ENCODE data around the gene FBXL20.

The FBXL20 gene

DNA sequence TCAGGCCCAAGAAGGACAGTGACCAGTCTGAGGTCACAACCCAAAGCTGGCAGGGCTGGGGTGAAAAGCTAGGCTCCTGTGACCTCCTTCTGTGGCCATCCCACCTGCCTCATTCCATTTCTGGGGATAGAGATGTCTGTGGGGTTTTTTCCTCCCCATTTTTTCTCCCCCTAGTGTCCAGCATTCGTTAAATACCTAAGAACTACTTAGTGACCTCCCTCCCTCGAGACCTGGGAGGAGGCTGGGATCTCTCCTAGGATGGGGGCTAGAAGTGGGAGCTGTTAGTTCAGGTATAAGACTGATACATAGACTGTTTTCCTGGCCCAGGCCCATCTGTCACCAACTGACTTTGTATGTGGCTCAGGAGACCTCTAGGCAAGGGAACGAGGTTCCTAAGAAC lies 155.2 kb downstream of the FBXL20 start:
- DNase-seq = no peak

DNA sequence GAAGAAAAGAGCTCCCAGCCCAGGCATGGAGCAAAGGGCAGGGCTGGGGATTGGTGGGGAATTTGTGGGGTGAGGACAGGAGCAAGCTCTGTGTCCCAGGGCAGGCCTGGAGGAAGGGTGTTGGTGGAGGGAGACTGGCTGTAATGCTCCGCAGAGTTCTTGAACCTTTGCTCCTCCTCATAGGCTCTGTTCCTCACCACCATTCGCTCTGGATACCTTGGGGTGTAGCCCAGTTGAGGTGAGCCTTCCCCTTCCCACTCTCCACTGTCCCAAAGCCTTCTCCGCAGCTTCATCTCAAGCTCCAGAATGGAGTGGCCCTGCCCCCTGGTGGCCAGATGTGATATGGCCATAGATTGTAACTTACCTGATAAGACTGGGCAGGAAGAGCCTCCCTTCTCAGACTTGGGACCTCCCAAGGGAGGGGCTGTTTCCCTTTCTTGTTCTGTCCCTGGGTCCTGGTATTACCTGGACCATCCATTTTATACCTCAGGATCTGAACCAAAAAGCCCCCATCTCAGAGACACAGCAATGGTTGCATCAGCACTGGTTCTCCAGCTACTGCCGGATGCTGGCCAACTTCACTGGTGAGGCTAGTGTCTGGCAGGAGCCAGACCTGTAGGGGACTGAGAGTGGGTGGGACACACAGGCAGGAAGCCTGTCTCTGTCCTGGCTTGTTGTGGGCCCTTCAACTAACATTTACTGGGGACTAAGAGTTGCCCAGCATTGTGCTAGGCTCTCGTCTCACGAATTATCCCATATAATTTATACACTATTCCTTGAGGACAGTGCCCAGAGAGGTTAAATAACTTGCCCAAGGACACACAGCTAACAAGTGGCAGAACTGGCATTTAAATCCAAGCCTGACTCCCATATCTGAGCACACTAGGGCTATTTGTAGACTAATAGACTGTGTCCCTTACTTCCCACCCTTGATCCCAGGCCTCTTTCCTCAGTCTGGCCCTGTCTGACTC lies 156.5 kb downstream of the FBXL20 start:
- peak; percentile 75 for DNase-seq

DNA sequence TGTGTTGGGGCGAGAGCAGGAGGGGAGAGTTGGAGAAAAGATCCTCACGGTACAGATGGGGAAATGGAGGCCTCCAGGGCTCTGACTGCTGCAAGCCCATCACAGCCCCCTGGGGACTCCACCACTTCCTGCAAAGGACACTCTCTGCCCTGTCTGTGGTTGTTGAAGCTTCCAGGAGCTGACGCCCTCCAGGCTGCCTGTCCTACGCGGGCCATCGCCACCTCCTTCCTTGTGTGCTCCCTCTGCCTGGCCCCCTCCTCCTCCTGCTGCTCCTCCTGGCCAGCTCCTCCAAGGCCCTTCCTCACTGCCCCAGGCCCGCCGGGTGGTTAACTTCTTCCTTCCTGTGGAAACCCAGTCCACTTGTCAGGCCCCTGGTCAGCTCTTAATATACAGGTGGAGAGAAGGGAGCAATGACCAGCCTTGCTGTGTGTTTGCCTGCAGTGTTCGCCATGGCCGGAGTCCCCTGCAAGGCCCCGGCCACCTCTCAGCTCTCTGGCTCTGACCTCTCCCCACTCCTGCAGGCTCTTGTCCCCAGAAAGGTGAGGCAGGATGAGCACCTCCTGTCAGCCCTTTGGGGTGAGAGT lies 157.3 kb downstream of the FBXL20 start:
- peak; percentile 57 for DNase-seq

DNA sequence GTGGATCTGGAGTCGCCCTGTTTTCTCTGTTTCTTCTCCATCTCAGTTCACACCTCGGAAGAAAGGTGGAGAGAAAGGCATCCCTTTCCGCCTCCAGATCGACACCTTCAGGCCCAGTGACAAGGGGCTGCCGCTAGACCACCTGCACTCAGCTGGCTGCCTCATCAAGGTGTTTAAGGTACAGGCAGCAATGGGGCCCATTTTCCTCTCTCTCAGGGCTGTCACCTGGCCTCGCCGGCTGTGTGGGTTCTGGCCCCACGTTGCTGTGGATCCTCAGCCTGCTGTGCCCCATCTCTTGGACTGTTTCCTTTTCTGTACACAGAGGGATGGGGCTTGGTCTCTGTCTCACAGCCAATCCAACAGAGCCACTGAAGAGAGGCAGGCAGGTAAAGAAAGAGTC lies 158.3 kb downstream of the FBXL20 start:
- DNase-seq = no peak

DNA sequence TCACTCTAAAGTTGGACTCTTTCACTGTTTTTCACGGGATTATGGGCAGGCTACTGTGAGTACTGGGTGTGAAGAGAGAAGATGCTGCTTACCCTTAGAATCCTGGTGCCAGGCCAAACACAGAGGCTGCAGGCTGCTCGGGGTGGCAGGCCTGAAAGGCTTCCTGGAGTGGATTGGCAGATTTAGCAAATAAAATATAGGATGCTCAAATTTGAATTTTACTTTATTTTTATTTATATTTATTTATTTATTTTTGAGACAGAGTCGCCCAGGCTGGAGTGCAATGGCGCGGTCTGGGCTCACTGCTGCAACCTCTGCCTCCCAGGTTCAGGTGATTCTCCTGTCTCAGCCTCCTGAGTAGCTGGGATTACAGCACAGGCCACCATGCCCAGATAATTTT lies 160.8 kb downstream of the FBXL20 start:
- no peak for DNase-seq

DNA sequence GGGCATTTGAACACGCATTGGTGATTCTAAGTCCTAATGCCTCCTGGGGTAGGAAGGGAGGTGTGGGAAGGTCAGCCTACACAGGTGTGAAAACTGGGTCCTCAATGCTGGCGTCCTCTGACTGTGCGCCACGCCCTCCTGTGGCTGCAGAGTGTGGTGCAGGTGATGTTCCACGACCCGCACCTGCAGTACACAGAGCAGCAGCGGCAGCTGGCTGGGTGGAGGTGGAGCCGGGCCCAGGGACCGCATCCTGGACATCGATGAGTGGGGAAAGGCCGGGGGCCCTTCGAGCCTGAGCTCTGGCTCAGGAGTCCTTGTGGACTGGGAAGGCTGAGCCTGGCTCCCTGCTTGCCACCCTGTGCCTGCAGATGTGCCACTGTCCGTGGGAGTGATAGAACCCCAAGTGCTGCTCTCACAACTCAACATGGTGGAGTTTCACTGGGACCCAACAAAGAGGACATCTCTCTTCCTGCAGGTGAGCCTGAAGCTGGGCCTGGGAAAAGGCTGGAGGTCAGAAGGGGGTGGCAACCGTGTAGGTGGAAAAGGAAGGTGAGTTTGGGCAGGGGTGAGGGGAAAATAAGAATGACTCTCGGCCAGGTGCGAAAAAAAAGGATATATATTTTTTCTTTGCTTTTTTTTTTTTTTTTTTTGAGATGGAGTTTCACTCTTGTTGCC lies 161.6 kb downstream of the FBXL20 start:
- DNase-seq = no peak

DNA sequence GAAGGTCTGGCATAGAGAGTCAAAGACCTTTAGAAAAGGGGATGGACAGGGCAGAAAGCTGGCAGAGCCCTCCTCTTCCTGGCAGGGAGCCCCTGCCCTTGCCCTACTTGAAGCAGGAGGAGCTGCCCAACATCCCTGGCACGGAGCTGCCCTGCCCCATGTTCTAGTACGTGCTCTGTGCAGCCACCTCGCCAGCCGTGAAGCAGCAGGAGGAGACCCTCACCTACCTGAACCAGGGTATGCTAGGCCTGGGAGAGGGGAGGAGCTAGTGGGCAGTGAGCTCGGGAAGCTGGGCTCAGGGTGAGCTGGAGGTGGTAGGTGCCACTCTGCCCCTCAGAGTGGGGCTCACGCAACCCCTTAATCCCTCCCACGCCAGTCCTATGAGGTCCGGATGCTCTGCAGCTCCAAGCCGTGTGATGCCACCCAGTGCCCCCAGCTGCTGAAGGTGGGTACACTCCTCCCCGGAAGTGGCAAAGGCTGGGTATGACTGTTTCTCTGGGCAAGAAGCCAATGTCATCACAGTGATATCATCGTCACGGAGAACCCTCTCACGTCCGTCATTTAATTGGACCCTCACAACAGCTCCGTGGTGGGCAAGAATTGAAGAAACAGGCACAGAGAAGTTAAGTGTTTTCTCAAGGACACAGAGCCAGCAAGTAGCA lies 163.0 kb downstream of the FBXL20 start:
- DNase-seq = peak; percentile 42

DNA sequence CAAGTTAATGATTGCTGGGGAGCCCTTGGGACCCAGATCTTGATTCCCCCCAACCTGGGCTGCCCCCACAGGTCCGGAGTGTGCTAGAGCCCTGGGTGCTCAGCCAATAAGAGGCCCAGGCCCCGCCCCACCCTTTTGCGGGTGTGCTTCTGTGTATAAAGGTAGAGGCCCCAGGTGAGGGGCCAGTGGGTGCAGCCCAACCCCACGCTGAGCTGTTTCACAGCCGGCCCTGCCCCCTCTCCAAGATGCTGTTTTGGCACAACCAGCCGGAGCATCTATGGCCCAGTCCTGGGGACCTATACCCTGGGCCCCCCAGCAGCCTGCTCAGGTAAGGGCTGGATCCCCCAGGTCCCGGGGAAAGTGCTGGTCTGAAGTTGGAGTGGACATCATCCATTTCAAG lies 163.8 kb downstream of the FBXL20 start:
- DNase-seq = no peak

DNA sequence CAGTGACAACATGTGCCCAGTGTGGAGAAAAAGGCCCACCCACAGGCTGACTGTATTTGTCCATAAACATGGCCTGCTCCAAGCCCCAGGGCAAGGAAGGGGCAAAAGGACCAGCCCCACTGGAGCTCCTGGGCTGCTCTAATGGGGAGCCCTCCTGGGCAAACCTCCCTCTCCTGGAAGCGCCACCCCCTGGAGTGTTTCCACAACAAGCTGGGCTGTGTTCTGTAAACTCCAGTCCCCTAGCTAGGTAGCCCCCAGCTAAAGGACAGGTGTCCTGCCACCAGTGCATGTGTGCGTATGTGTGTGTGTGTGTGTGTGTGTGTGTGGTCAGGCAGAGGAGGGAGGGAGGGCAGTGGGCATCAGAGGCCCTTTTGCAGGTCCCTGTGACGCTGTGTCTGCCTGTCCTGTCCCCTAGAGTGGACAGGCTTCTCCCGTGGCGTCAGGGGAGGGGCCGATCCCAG lies 164.4 kb downstream of the FBXL20 start:
- no peak for DNase-seq

DNA sequence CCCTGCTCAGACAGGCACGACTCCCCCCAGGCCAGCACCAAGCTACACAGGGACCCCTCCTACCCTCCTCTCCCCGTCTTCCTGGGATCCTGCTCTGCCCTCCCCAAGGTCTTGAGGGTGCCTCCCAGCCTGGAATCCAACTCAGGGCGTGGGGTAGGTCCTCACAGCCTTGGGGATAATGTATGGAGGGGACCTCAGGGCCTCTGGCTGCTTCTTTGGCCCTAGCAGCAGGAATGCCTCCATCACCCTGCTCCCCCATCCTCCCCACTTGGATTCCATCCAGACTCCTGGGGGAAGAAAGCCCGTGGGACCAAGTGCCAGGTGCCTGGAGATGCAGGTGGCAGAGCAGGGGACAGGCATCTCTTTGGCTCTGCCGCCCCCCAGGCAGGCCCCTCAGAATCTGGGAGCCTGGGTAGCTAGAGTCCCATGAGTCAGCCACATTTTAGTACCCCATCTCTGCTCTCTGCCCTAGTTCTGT lies 164.9 kb downstream of the FBXL20 start:
- no peak for DNase-seq

DNA sequence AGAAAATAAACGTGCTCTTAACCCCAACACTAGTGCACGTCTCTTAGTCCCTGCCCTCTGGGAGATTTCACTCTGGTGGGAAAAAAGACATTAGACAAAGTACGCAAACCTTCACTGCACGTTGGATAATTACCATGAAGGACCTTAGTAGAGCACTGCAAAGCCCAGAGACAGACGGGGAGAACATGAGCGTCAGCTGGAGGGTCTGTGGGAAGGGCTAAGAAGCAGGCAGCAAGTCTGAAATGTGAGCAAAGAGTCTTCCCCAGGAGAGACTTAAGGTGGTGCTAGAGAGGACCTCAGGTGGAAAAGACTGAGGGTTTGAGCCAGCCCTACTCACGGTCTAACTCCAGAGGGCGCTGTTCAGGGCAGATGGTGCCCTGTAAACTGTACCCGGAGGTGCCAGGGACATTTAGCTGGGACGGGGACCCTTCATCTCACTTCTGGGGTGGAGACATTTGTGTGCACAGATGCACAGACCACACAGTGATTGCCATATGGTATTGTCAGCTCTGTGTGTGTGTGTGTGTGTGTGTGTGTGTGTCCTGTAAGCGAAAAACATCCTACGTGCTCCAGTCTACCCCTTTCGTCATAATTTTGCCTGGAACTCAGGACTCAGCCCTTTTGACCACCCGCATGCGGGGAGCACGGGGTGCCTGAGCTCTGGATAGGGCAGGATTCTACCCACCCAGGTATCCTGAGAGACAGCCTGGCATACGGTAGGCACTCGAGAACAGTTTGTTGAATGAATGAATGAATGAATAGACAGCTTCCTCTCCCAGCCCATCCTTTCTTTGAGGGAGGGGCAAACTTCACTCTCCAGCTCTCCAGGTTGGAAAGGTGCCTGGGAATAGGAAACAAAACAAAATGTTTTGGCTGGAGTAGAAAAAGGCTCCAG lies 165.6 kb downstream of the FBXL20 start:
- DNase-seq = peak; percentile 60

DNA sequence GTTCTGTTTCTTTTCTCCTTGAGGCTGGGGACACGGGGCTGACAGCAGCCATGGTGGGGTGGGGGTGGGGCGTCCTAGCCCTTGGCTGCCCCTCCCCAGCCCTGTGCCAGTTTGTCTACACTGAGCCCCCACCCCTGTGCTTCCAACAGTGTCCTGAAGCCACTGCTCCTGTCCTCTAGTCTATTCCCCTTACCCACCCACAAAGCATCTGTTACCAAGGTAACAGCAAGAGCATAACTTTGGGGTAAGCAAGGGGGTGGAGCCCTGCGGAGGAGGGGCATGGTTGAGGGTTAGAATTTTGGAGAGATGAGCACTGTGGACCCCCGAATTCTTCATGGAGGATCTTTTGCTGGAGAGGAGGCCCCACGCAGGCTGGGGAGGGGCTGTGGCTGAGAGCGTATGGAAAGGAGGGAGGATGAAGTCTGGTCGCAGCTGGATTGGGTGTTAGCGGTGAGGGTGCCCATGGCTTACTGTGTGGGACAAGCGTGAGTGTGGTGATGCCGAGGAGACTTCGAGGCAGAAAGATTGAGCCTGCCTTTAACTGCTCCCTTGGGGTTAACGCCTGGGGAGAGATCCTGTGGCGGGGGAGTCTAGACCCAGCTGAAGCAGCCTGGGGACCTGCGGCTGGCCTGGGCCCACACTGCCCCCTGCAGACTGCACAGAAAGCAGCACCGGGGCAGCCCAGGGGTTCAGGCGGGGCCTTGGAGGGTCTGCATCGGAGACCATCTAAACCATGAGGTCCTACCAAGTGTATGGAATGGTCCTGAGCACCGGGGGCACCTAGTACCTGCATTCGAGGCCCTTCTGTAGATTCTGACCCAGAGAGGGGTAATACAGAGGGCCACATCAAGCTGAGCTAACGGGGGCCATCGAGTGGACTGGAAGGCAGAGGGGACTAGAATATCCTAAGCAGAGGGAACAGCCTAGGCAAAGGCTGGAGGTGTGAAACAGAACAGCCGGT lies 169.6 kb downstream of the FBXL20 start:
- peak; percentile 60 for DNase-seq

DNA sequence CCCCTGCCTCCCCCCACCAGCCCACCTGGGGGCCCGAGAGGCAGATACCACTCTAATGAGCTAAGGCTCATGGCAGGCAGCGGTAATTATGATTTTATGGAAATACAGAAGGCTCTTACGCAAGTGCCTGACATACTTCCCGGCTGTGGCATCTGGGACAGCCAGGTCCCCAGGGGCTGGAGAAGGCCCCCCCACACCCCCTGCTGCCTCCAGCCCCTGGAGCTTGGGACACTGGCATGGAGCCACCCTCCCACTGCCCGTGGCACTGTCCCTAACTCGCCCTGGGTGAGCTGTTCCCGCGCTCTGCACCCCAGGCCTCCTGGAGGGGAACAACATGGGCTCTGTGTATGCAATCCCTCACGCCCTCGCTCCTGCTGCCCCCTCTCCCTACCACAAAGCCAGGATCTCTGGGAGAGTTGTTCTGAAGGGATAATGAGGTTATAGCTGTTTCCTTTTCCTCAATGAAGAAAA lies 170.3 kb downstream of the FBXL20 start:
- DNase-seq = peak; percentile 16

DNA sequence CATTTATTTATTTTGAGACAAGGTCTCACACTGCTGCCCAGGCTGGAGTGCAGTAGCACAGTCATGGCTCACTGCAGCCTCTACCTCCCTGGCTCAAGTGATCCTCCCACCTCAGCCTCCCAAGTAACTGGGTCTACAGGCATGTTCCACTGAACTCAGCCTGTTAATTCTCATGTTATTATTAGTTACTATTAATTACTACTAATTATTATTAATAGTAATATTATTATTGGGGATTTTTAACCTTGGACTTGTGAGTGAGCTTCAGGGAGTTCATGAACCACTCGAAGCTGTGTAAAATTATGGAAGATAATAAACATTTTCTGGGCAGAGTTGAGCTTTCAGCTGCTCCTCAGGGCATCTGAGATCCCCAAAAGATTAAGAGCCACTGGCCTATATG lies 171.1 kb downstream of the FBXL20 start:
- no peak for DNase-seq

DNA sequence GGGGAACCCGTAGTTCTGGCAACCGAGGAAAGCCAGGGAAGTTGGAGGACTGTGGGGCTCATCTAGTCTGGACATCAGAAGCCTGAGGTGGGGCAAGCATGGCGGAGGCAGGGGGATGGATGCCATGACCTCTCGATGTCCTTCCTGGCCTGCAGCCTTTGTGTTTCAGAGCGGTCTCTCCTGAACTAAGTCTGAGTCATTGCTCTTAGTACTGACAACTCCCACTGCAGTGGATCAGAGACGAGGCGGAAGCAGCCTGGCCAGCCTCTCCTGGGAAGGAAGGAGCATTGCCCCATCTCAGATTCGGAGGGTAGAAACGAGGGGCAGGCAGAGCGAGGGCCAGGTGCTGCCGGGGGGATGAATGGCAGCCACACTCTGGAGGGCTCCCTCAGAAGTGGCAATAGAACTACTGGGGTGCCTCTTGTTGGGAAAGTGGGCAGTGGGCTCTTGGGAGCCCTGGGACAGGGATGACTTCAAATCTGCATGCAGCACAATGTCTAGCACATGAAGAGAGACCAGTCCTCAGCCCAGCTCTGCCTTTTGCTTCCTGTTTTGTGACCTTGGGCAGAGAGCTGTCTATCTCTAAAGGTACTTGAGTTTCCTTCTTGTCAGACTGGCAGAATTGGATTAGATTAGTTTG lies 172.0 kb downstream of the FBXL20 start:
- peak; percentile 60 for DNase-seq

DNA sequence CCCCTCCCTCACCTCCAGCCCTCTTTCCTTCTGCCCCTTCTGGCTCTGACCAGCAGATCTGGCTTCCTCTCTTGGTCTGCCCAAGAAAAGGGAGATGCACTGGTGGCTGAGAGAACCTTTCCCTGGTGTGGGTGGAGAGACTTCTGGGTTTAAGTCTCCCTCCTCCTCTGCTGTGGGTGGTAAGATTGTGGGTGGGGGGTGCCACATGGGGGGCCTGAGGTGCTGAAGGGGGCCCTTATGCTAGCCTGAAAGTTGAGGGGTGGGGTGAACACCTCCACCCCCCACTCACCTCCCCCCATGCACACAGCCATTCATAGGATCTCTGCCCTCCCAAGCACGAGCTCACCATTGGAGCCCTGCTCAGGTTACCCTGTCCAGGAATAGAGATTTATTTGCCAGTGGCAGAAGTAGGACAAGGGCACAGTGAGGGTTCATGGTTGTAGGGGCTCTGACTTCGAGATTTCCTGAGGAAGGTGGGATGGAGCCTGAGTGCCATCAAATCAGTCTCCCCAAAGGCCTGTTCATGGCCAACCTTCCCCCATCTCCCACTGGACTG lies 174.0 kb downstream of the FBXL20 start:
- no peak for DNase-seq

DNA sequence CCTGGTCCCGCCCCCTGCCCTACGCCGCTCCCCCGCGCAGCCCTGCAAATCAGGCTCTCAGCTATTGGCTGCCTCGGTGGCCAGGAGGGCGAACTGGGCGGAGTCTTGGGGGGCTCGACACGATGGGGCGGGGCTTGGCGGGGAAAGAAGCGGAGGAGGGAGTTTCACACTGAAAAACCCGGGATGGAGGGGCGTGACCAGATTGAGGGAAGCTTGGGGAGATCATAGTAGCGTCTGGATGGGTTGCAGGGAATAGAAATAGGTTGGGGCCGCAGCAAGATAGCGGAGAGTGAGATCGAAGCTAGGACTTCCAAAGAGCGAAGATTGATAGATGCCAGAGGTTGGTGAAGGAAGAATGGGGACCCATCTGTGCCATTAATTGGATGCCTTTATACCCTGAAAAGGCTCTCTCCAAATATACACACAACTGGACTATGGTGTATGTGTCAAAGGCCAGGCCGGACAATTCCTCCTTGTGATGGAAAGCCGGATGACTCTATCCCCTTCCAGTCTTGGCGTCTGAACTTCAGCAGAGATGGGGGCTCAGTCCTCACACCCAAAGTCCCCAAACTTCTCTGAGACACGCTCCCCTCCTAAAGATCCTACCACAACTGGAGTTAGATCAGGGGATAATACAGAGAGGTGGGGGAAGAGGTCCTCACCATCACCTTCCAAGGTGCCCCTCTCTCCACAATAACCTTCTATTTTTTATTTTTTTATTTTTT lies 175.3 kb downstream of the FBXL20 start:
- peak; percentile 70 for DNase-seq

DNA sequence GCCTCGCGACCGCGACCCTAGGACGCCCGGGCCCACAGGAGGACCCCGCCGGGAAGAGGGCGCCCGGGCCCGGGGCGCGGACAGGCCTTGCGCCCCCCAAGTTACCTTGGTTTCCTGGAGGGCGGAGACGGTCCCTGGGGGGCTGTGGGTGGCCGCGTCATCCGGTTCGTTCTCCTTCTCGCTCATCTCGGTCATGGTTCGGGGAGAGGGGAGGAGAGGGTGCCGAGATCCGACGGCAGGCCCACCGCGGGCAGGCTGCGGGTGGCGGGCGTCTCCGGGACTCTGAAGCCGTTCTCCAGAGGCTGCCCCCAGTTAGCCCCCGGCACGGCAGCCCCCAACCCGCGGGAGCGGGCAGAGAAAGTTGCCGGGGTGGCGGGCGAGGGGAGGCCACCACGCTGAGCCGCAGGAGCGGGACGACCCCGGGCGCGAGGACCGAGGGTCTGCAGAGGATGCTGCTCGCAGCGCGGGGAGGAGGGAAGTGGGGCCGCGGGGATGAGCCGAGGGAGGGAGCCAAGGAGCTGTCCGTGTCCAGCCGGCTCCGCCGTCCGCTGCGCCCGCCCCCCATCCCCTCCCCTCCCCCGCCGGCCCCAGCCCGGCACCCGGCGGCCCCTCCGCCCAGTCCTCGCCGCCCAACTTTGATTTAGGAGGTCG lies 176.0 kb downstream of the FBXL20 start, which contains the start of gene STAC2:
TSS of gene STAC2 (minus strand) at position 638 of the 651 bp plus-strand sequence. CDS start at position 195, 443 bp downstream.
- DNase-seq = no peak

Data from fibroblast of skin of back (primary cell).